ENCODE results near the gene ADRA2C.

DNA sequence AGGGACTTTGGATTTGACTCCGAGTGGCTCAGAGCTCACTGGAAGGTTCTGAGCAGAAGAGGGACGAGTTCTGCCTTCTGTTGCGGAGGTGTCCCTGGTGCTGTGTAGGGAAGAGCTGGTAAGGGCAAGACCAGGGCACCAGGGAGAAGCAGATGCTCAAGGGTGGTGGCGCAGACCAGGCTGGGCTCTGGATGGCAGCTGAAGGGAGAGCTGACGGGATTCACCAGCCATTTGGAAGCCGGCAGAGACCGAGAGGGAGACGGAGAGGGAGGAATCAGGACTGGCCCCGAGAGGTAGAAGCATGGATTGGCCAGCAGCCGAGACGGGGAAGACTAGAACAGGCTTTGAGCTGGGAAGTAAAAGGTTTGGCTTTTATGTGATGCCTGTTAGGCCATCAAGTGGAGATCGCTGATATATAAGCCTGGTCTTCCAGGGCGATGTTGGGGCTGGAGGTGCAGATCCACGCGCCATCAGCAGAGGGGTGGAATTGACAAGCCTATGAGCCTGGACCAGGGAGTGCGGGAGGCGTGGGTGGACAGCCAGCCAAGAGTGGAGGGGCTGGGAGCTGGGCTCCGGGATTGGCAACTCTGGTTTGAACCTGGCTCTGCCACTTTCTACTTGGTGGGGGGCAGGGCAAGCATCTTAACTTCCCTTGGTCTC, 43.4 kb downstream of the ADRA2C start:
- TF ChIP-seq ZFX (IDR thresholded peaks at IDR 0.05; ENCODE audit: borderline replicate concordance) = no peak
- TF ChIP-seq, protein P1, sequence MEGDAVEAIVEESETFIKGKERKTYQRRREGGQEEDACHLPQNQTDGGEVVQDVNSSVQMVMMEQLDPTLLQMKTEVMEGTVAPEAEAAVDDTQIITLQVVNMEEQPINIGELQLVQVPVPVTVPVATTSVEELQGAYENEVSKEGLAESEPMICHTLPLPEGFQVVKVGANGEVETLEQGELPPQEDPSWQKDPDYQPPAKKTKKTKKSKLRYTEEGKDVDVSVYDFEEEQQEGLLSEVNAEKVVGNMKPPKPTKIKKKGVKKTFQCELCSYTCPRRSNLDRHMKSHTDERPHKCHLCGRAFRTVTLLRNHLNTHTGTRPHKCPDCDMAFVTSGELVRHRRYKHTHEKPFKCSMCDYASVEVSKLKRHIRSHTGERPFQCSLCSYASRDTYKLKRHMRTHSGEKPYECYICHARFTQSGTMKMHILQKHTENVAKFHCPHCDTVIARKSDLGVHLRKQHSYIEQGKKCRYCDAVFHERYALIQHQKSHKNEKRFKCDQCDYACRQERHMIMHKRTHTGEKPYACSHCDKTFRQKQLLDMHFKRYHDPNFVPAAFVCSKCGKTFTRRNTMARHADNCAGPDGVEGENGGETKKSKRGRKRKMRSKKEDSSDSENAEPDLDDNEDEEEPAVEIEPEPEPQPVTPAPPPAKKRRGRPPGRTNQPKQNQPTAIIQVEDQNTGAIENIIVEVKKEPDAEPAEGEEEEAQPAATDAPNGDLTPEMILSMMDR (IDR thresholded peaks at IDR 0.05) = no peak
